ENCODE results near the gene IL18BP. TPM values are rescaled to one million over a fixed set of nuclear protein-coding genes. Genes with fewer than 3 reads are reported as not detected.

Gene IL18BP
- total and polyA plus RNA-seq, 2 donors (not counting 3 experiments of a cell fraction or from before 2014, with no cell fraction given) = 12.9 to 20.1 TPM

- peaks cover 26 to 78% of the 10 kb centered on the region in 2 experiments for H3K36me3 ChIP-seq (ENCODE audit: control insufficient read depth in 2 of 2, extremely low read depth in 1 of 2, insufficient read depth in 2 of 2, low read length in 2 of 2)
- BruUV-seq (replicated peaks) = no TSS peak
- TF ChIP-seq POLR2AphosphoS5 (IDR thresholded peaks at IDR 0.05; ENCODE audit: insufficient read depth, low read depth, low read length) (no peak), FOS (IDR thresholded peaks at IDR 0.05; ENCODE audit: borderline replicate concordance, insufficient read depth, low read length) (no peak), EZH2 (IDR thresholded peaks at IDR 0.05; ENCODE audit: borderline replicate concordance, low read depth, low read length, severe bottlenecking) (no peak), JUN (IDR thresholded peaks at IDR 0.05; ENCODE audit: borderline replicate concordance, insufficient read depth, insufficient read length, low read depth) (no peak), CTCF (IDR thresholded peaks at IDR 0.05; ENCODE audit: extremely low read depth in 1 of 2, insufficient read depth in 1 of 2, low read depth in 1 of 2, low read length in 2 of 2) (no peak), MYC (IDR thresholded peaks at IDR 0.05; ENCODE audit: low read depth, low read length) (no peak), GATA2 (IDR thresholded peaks at IDR 0.05; ENCODE audit: insufficient read depth, insufficient read length, low read depth, low read length) (no peak), MAX (IDR thresholded peaks at IDR 0.05; ENCODE audit: insufficient read depth, insufficient read length) (no peak), POLR2A (IDR thresholded peaks at IDR 0.05; ENCODE audit: low read depth, low read length) (no peak)
- ChIA-PET POLR2A (no interaction called here), CTCF (interaction anchor here (1.6 to 3.5 kb wide), 2 partner anchors 18 to 424 kb away, joined by 3 to 13 read pairs; no protein-coding TSS in a partner anchor)
- no peaks in the 10 kb centered on the region for H4K20me1 ChIP-seq (replicated peaks; ENCODE audit: control insufficient read depth, extremely low read depth, insufficient read depth, low read length)
- dilution Hi-C loops (cut with MboI; ENCODE audit: extremely low pct_ligation_motif_present, low sequenced_read_pairs) (no loop called here), intact Hi-C loops (cut with micrococcal nuclease) (no loop called here)
- no peak overlapping the region for H3K9ac ChIP-seq (replicated peaks; ENCODE audit: extremely low read depth, insufficient read depth, low read length)
- H3K79me2 ChIP-seq (ENCODE audit: control insufficient read depth, insufficient read depth, low read length) = no peaks in the 10 kb centered on the region
- DNase-seq (ENCODE audit: low read depth, low spot score) (no peak), FAIRE-seq (no peak)
- peaks cover 7% of the 10 kb centered on the region for H3K4me1 ChIP-seq (ENCODE audit: control insufficient read depth, extremely low read depth, insufficient read depth, low read length)
- no peaks in the 10 kb centered on the region for H3K9me3 ChIP-seq (replicated peaks; ENCODE audit: control insufficient read depth, insufficient read depth, low read length)
- no peak overlapping the region for H2AFZ ChIP-seq (ENCODE audit: low read depth, low read length)
- no peaks in the 10 kb centered on the region for H3K9me1 ChIP-seq (replicated peaks; ENCODE audit: control insufficient read depth, extremely low read depth, insufficient read depth, low read length)
- no peak overlapping the region for H3K27ac ChIP-seq (ENCODE audit: insufficient read depth, low read depth, low read length)
- H3K4me3 ChIP-seq (replicated peaks in 1 of 3; ENCODE audit: insufficient read depth in 1 of 3, low read depth in 1 of 3, low read length in 3 of 3) = no peak overlapping the region
- H3K4me2 ChIP-seq (ENCODE audit: insufficient read depth, low read length) = no peak overlapping the region
- no peaks in the 10 kb centered on the region for H3K27me3 ChIP-seq (ENCODE audit: control insufficient read depth in 2 of 2, insufficient read depth in 2 of 2, low read length in 2 of 2)
Measured at GRCh38 chr11:72007089-72007476, 8.4 kb downstream of the IL18BP start.
